ENCODE measurements around the gene RREB1. TPM values are rescaled to one million over a fixed set of nuclear protein-coding genes. Genes with fewer than 3 reads are reported as not detected.
"Not testable (repeated sequence)": the region's sequence is repeated elsewhere in the genome, so short reads cannot be mapped to it uniquely, and the experiment has no call there.

RREB1 gene
- total RNA-seq, 6 experiments from 2014 or later: 17.5 to 23.5 (median 20.1) TPM

- no peak overlapping the region for H3K4me3 Mint-ChIP-seq
- DNase-seq: no peak
These were observed 161.2 kb downstream of the RREB1 start for GRCh38 chr6:7268816-7269555.

DNA sequence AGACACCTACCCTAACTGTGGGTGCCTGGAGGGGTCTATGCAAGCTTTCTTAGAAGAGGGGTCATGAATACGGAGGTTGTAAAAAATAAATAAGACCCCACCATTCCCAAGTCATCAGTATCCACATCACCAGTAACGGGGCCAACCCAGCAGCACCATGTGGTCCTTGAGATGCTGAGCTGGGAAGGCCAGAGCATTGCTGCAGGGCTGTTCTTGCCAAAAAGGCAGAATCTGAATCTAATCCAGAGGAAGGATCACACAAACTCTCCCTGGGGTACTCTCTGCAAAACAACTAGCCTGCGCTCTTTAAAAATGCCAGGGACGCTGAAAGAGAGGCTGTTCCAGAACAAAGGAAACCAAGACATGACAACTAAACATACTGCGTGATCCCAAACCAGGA, 162.1 kb downstream of the RREB1 start:
- H3K27me3 Mint-ChIP-seq (ENCODE audit: insufficient read depth): peaks cover 7% of the 10 kb centered on the region
- peaks cover 18% of the 10 kb centered on the region for H3K4me1 Mint-ChIP-seq (ENCODE audit: low read depth)
- H3K4me3 Mint-ChIP-seq: no peak overlapping the region

More at GRCh38 chr6:7268816-7269555, 161.2 kb downstream of the RREB1 start:
- no peak for TF ChIP-seq CTCF (IDR thresholded peaks at IDR 0.05)
- H3K27ac Mint-ChIP-seq: no peak overlapping the region
- no peaks in the 10 kb centered on the region; the same call in 1 of the 2 replicates for H3K36me3 Mint-ChIP-seq (ENCODE audit: low read depth)
- peaks cover 5% of the 10 kb centered on the region; the same call in 1 of the 2 replicates for H3K9me3 Mint-ChIP-seq
- peaks cover 18% of the 10 kb centered on the region for H3K4me1 Mint-ChIP-seq (ENCODE audit: low read depth)
- peaks cover 7% of the 10 kb centered on the region for H3K27me3 Mint-ChIP-seq (ENCODE audit: insufficient read depth)

DNA sequence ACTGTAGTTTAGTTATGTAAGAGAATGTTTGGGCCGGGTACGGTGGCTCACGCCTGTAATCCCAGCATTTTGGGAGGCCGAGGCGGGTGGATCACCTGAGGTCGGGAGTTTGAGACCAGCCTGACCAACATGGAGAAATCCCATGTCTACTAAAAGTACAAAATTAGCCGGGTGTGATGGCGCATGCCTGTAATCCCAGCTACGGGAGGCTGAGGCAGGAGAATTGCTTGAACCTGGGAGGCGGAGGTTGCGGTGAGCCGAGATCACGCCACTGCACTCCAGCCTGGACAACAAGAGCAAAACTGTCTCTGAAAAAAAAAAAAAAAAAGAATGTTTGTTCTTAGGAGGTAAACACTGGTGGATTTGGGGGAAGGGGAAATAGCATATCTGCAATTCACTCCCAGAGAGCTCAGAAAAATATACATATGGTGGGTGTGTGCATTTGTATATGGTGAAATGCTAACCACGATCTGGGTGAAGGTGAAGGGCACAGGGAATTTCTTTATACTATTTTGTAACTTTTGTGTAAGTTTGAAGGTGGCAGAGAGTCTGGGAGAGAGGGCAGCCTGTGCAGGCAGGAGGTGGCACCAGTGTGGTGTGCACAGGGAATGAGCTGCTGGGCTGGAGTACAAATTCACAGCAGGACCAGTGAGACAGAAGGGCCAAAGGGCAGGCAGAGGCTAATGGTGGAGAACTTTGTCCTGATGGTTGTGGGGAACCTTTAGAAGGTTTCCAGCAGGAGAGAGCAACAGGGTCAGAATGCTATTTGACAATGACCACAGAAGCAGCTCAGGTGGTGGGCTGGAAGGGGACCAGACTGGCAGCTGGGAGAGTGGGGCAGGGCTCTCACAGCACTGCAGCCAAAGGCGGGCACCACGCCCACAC, 162.8 kb downstream of the RREB1 start:
- Mint-ChIP-seq H3K27me3 (ENCODE audit: insufficient read depth) (peaks cover 7% of the 10 kb centered on the region), H3K9me3 (peaks cover 5% of the 10 kb centered on the region; the same call in 1 of the 2 replicates), H3K36me3 (ENCODE audit: low read depth) (no peaks in the 10 kb centered on the region; the same call in 1 of the 2 replicates), H3K27ac (no peak overlapping the region), H3K4me3 (no peak overlapping the region), H3K4me1 (ENCODE audit: low read depth) (peaks cover 19% of the 10 kb centered on the region)
- no peak for DNase-seq
- no peak for TF ChIP-seq CTCF (IDR thresholded peaks at IDR 0.05)

More for the DNA sequence above, 162.1 kb downstream of the RREB1 start:
- Mint-ChIP-seq H3K9me3 (peaks cover 5% of the 10 kb centered on the region; the same call in 1 of the 2 replicates), H3K27ac (no peak overlapping the region), H3K36me3 (ENCODE audit: low read depth) (no peaks in the 10 kb centered on the region; the same call in 1 of the 2 replicates)
- no peak for DNase-seq
- no peak for TF ChIP-seq CTCF (IDR thresholded peaks at IDR 0.05)

DNA sequence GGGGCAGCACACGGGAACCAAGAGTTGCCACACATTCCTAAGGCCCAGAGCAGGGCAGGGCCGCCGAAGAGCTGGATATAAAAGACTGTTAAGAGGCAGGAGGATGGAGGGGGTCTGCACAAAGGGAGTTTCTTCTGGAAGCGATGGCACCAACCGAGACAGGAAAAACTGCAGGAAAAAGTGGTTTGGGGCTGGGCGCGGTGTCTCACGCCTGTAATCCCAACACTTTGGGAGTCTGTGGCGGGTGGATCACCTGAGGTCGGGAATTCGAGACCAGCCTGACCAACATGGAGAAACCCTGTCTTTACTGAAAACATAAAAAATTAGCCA, 163.4 kb downstream of the RREB1 start:
- TF ChIP-seq CTCF (IDR thresholded peaks at IDR 0.05): no peak
- peaks cover 2% of the 10 kb centered on the region; the same call in 1 of the 2 replicates for H3K9me3 Mint-ChIP-seq
- H3K4me3 Mint-ChIP-seq: no peak overlapping the region
- peaks cover 26% of the 10 kb centered on the region for H3K4me1 Mint-ChIP-seq (ENCODE audit: low read depth)
- no peak overlapping the region for H3K27ac Mint-ChIP-seq
- H3K36me3 Mint-ChIP-seq (ENCODE audit: low read depth): no peaks in the 10 kb centered on the region; the same call in 1 of the 2 replicates
- H3K27me3 Mint-ChIP-seq (ENCODE audit: insufficient read depth): peaks cover 7% of the 10 kb centered on the region
- no peak for DNase-seq

- Mint-ChIP-seq H3K27ac (no peak overlapping the region), H3K27me3 (ENCODE audit: insufficient read depth) (peaks cover 4% of the 10 kb centered on the region; the same call in 1 of the 2 replicates)
- no peak for TF ChIP-seq CTCF (IDR thresholded peaks at IDR 0.05)
These were observed 165.9 kb downstream of the RREB1 start for GRCh38 chr6:7273709-7274108.

GRCh38 chr6:7274525-7274924, 166.8 kb downstream of the RREB1 start:
- not testable (repeated sequence) for H3K27ac Mint-ChIP-seq; H3K9me3 Mint-ChIP-seq; H3K27me3 Mint-ChIP-seq (ENCODE audit: insufficient read depth); DNase-seq; H3K4me3 Mint-ChIP-seq; H3K4me1 Mint-ChIP-seq (ENCODE audit: low read depth); H3K36me3 Mint-ChIP-seq (ENCODE audit: low read depth)

More at GRCh38 chr6:7273709-7274108, 165.9 kb downstream of the RREB1 start:
- peaks cover 8% of the 10 kb centered on the region for H3K4me1 Mint-ChIP-seq (ENCODE audit: low read depth)
- no peaks in the 10 kb centered on the region for H3K9me3 Mint-ChIP-seq
- no peaks in the 10 kb centered on the region for H3K36me3 Mint-ChIP-seq (ENCODE audit: low read depth)
- no peak for DNase-seq
- no peak overlapping the region for H3K4me3 Mint-ChIP-seq
